ENCODE measurements around the gene RHOC. TPM values are rescaled to one million over a fixed set of nuclear protein-coding genes. Genes with fewer than 3 reads are reported as not detected.

Gene RHOC
- total RNA-seq, 1 experiment from 2014 or later, result 154 TPM

DNA sequence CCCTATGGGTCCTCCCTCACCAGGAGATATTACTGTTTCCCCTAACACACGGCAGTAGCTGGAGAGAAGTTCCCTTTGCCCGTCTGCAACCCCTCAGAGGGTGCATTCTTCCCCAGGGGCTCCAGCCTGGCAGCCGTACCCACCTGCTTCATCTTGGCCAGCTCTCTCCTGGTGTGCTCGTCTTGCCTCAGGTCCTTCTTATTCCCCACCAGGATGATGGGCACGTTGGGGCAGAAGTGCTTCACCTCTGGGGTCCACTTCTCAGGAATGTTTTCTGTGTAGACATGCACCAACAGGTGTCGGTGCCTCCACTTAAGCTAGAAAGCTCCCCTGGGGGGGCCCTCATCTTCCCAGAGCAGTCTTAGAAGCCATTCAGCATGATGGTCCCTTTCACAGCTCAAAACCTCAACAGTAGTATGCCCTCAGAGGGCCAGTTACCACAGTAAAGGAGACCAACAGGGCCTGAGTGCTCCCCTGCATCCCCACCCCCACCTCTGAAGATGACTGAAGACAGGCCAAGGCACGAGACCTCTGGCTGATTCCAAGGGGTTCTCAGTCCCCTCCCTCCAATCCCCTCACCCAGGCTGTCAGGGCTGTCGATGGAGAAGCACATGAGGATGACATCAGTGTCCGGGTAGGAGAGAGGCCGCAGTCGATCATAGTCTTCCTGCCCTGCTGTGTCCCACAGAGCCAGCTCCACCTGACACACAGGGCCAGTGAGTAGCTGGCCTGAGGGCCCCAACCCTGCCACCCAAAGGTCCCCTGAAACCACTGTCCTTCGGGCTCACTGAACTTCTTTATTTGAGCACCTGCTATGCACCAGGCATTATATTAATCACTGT, 4.3 kb downstream of the RHOC start:
- Histone ChIP-seq H2AFZ (ENCODE audit: low read depth, low read length, poor library complexity, severe bottlenecking) (no peak overlapping the region), H3K9me3 (ENCODE audit: control insufficient read depth in 1 of 2, insufficient read depth in 1 of 2, low read depth in 1 of 2, low read length in 2 of 2) (no peaks in the 10 kb centered on the region), H3K9me2 (ENCODE audit: insufficient read depth) (no peaks in the 10 kb centered on the region), H3K79me2 (ENCODE audit: insufficient read depth, low read length) (peaks cover 39% of the 10 kb centered on the region), H3K27ac (ENCODE audit: low read depth, low read length) (no peak overlapping the region), H3K4me3 (replicated peaks in 1 of 2; ENCODE audit: low read depth in 1 of 2, low read length in 2 of 2) (no peak overlapping the region), H3K4me1 (ENCODE audit: control insufficient read depth in 1 of 2, insufficient read depth in 2 of 2, low read length in 2 of 2) (peaks cover 54 to 78% of the 10 kb centered on the region in 2 experiments), H3K9ac (ENCODE audit: low read length) (no peak overlapping the region), H3K4me2 (ENCODE audit: low read length) (0 out of 2 replicates have a peak overlapping the region, but pooled peaks have one; percentile 76), H3K36me3 (ENCODE audit: control insufficient read depth in 1 of 2, insufficient read depth in 2 of 2, low read length in 2 of 2) (peaks cover 2 to 23% of the 10 kb centered on the region in 2 experiments; a peak in 1 of 4 replicates), H3K27me3 (ENCODE audit: insufficient read depth, low read length) (no peaks in the 10 kb centered on the region), H4K20me1 (ENCODE audit: insufficient read depth) (no peaks in the 10 kb centered on the region)
- ATAC-seq, result no peak
- ChIA-PET RAD21 (ENCODE audit: low non-redundant PET in 1 of 2, low total read pairs in 2 of 2, uncharacterized antibody in 2 of 2, unreplicated experiment in 2 of 2) (interaction anchor here in 1 of 2 experiments (0.8 kb wide), 1 partner anchor 16 kb away, joined by 3 read pairs; no protein-coding TSS in a partner anchor), POLR2A (interaction anchor here (2.6 kb wide), 1 partner anchor 28 kb away, joined by 9 read pairs; the partner anchor contains the start of gene MOV10), CTCF (no interaction called here)
- DNase-seq (ENCODE audit: low read depth, low spot score), result no peak
- intact Hi-C loops (cut with micrococcal nuclease), result loop anchor here (10.0 kb wide), 1 partner anchor 178 kb away; no protein-coding TSS in a partner anchor
- TF ChIP-seq, protein P1, sequence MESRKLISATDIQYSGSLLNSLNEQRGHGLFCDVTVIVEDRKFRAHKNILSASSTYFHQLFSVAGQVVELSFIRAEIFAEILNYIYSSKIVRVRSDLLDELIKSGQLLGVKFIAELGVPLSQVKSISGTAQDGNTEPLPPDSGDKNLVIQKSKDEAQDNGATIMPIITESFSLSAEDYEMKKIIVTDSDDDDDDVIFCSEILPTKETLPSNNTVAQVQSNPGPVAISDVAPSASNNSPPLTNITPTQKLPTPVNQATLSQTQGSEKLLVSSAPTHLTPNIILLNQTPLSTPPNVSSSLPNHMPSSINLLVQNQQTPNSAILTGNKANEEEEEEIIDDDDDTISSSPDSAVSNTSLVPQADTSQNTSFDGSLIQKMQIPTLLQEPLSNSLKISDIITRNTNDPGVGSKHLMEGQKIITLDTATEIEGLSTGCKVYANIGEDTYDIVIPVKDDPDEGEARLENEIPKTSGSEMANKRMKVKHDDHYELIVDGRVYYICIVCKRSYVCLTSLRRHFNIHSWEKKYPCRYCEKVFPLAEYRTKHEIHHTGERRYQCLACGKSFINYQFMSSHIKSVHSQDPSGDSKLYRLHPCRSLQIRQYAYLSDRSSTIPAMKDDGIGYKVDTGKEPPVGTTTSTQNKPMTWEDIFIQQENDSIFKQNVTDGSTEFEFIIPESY (IDR thresholded peaks at IDR 0.05; ENCODE audit: extremely low read depth, insufficient replicate concordance, low read length), result no peak
- no peak for TF ChIP-seq SP1 (IDR thresholded peaks at IDR 0.05; ENCODE audit: low read depth)
- TF ChIP-seq ZNF274 (IDR thresholded peaks at IDR 0.05; ENCODE audit: low read depth, low read length), result no peak
- TF ChIP-seq SIN3A (IDR thresholded peaks at IDR 0.05; ENCODE audit: low read depth), result no peak
- no TSS peak for BruUV-seq (replicated peaks)

DNA sequence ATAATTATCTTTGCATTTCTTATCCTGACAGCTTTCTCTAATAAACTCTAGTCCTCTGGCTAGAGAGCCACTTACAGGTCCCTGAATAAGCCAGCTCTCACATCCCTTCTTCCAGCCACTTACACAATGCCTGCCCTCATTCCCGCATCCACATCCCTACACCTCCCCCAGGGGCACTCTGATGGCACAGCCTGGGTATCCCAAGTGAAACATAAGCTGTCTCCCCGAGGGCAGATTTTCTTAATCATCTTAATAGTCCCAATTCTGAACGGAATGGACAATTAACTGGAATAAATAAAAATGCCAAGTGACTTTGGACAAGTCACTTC, 4.9 kb downstream of the RHOC start:
- Histone ChIP-seq H3K9ac (ENCODE audit: low read length) (no peak overlapping the region), H3K9me3 (ENCODE audit: control insufficient read depth in 1 of 2, insufficient read depth in 1 of 2, low read depth in 1 of 2, low read length in 2 of 2) (no peaks in the 10 kb centered on the region), H3K4me2 (ENCODE audit: low read length) (peak overlapping the region; percentile 76), H3K9me2 (ENCODE audit: insufficient read depth) (no peaks in the 10 kb centered on the region), H2AFZ (ENCODE audit: low read depth, low read length, poor library complexity, severe bottlenecking) (no peak overlapping the region), H3K4me1 (ENCODE audit: control insufficient read depth in 1 of 2, insufficient read depth in 2 of 2, low read length in 2 of 2) (peaks cover 53 to 75% of the 10 kb centered on the region in 2 experiments), H4K20me1 (ENCODE audit: insufficient read depth) (no peaks in the 10 kb centered on the region), H3K79me2 (ENCODE audit: insufficient read depth, low read length) (peaks cover 39% of the 10 kb centered on the region), H3K4me3 (replicated peaks in 1 of 2; ENCODE audit: low read depth in 1 of 2, low read length in 2 of 2) (no peak overlapping the region), H3K27me3 (ENCODE audit: insufficient read depth, low read length) (no peaks in the 10 kb centered on the region), H3K36me3 (ENCODE audit: control insufficient read depth in 1 of 2, insufficient read depth in 2 of 2, low read length in 2 of 2) (peaks cover 2 to 23% of the 10 kb centered on the region in 2 experiments; a peak in 1 of 4 replicates), H3K27ac (ENCODE audit: low read depth, low read length) (peak overlapping the region; percentile 73; the same call in 1 of the 2 replicates)
- no TSS peak for BruUV-seq (replicated peaks)
- DNase-seq (ENCODE audit: low read depth, low spot score) (no peak), ATAC-seq (no peak)
- ChIA-PET CTCF (no interaction called here), POLR2A (no interaction called here), RAD21 (ENCODE audit: low non-redundant PET in 1 of 2, low total read pairs in 2 of 2, uncharacterized antibody in 2 of 2, unreplicated experiment in 2 of 2) (no interaction called here)
- no peak for TF ChIP-seq EGR1 (IDR thresholded peaks at IDR 0.05; ENCODE audit: low read depth)
- intact Hi-C loops (cut with micrococcal nuclease), result loop anchor here (10.0 kb wide), 1 partner anchor 177 kb away; no protein-coding TSS in a partner anchor

Measured in HCT116 (cell line).